RWPE1 (cell line): ENCODE measurements around the gene ADGRB3.

Experiments
- CTCF ChIA-PET: fragments of 350-600 bp; sonication (Branson Sonifier 250); formaldehyde crosslinking; extraction: SDS; loops from one replicate; lab custom pipeline; 2021; lab: Yijun Ruan, JAX
- POLR2A ChIA-PET: fragments of 400-600 bp; formaldehyde crosslinking; extraction: SDS; loops from one replicate; lab custom pipeline; 2020; ENCODE audit warnings: antibody characterized with exemption; ENCODE audit not compliant: low non-redundant PET; lab: Yijun Ruan, JAX
- DNase-seq: peaks from one replicate; pipeline ENCODE4 v3.0.0; 2012; ENCODE audit warnings: low spot score
- H3K27ac ChIP-seq: fragments of 450-650 bp; 2 replicates; pipeline ENCODE4 v1.5.1; 2017
- CTCF ChIP-seq: fragments of 450-650 bp; conservative IDR thresholded peaks from 2 replicates; pipeline ENCODE4 v1.5.1; 2017; ENCODE audit warnings: low read depth, mild to moderate bottlenecking

Gene ADGRB3

GRCh38 chr6:69370763-69371162 is 735.7 kb downstream of the ADGRB3 start:
- H3K27ac ChIP-seq: no peak overlapping the region
- ChIA-PET POLR2A (no interaction called here), CTCF (no interaction called here)
- no peak for DNase-seq
- no peak for TF ChIP-seq CTCF

GRCh38 chr6:69378326-69378725 is 743.2 kb downstream of the ADGRB3 start:
- H3K27ac ChIP-seq: no peak overlapping the region
- CTCF ChIA-PET: interaction anchor here (0.6 kb wide), 1 partner anchor 26 kb away, joined by 3 read pairs; no protein-coding TSS in a partner anchor
- TF ChIP-seq CTCF: no peak
- POLR2A ChIA-PET: no interaction called here
- no peak for DNase-seq

- DNase-seq: no peak
- no peak for TF ChIP-seq CTCF
- POLR2A ChIA-PET: no interaction called here
- CTCF ChIA-PET: no interaction called here
- no peak overlapping the region for H3K27ac ChIP-seq
Measured at GRCh38 chr6:69379518-69379917, 744.4 kb downstream of the ADGRB3 start.

- ChIA-PET CTCF (no interaction called here), POLR2A (no interaction called here)
- DNase-seq: no peak
- H3K27ac ChIP-seq: no peak overlapping the region
- no peak for TF ChIP-seq CTCF
Measured at GRCh38 chr6:69383627-69384026, 748.5 kb downstream of the ADGRB3 start.

GRCh38 chr6:69386426-69386825 is 751.3 kb downstream of the ADGRB3 start:
- CTCF ChIA-PET: no interaction called here
- DNase-seq: no peak
- POLR2A ChIA-PET: no interaction called here

GRCh38 chr6:69390125-69390524 is 755.0 kb downstream of the ADGRB3 start:
- ChIA-PET CTCF (no interaction called here), POLR2A (no interaction called here)
- no peak for DNase-seq
- TF ChIP-seq CTCF: no peak
- H3K27ac ChIP-seq: no peak overlapping the region

More at GRCh38 chr6:69386426-69386825, 751.3 kb downstream of the ADGRB3 start:
- H3K27ac ChIP-seq: no peak overlapping the region
- TF ChIP-seq CTCF: no peak

- H3K27ac ChIP-seq: no peak overlapping the region
- ChIA-PET POLR2A (no interaction called here), CTCF (no interaction called here)
- TF ChIP-seq CTCF: no peak
- no peak for DNase-seq
Measured at GRCh38 chr6:69391106-69391505, 756.0 kb downstream of the ADGRB3 start.
